H1 (cell line): Measurements from ENCODE around the gene TSC22D4. TPM values are rescaled to one million over a fixed set of nuclear protein-coding genes. Genes with fewer than 3 reads are reported as not detected.

Experiments
- CTCF ChIA-PET: fragments of 300-600 bp; sonication (Branson Sonifier 250); formaldehyde crosslinking; loops from one replicate; lab custom pipeline; 2021; ENCODE audit not compliant: partially characterized antibody; lab: Charles Lee
- POLR2A ChIA-PET: fragments of 300-600 bp; sonication (Branson Sonifier 250); formaldehyde crosslinking; loops from one replicate; lab custom pipeline; 2021; ENCODE audit warnings: inconsistent platforms; ENCODE audit not compliant: partially characterized antibody; lab: Charles Lee
- DNase-seq, 2 experiments: peaks; one replicate each; pipeline versions ENCODE4 v3.0.0 to v3.0.0-alpha.2; 2010 to 2022; ENCODE audit warnings: low spot score in 2 of 2, low read depth in 1 of 2, mixed read lengths in 1 of 2
- FAIRE-seq: peaks from 2 replicates; lab custom pipeline; 2011; peaks lifted over from hg19 to GRCh38; lab: Jason Lieb, UNC
- H2AFZ ChIP-seq: 2 replicates; pipeline ENCODE4 v1.8.1; 2012; ENCODE audit warnings: low read length, inconsistent platforms
- H2AK5ac ChIP-seq: 2 replicates; pipeline ENCODE4 v1.6.1; 2013; ENCODE audit warnings: low read depth, low read length
- H2BK120ac ChIP-seq: replicated peaks from 2 replicates; pipeline ENCODE3; 2013; ENCODE audit warnings: low read depth, low read length, inconsistent platforms
- H2BK12ac ChIP-seq: 2 replicates; pipeline ENCODE4 v1.6.1; 2013; ENCODE audit warnings: low read depth, low read length
- H2BK15ac ChIP-seq: 2 replicates; pipeline ENCODE4 v1.6.1; 2013; ENCODE audit warnings: low read length
- H2BK20ac ChIP-seq: 2 replicates; pipeline ENCODE4 v1.6.1; 2013; ENCODE audit warnings: low read length
- H2BK5ac ChIP-seq: 2 replicates; pipeline ENCODE4 v1.6.1; 2013; ENCODE audit warnings: low read depth, low read length
- H3K14ac ChIP-seq: 2 replicates; pipeline ENCODE4 v1.6.1; 2013; ENCODE audit warnings: inconsistent platforms; ENCODE audit not compliant: insufficient read length
- H3K18ac ChIP-seq: 2 replicates; pipeline ENCODE4 v1.6.1; 2013; ENCODE audit warnings: low read length; ENCODE audit errors: extremely low read depth
- H3K23ac ChIP-seq: 2 replicates; pipeline ENCODE4 v1.6.1; 2013; ENCODE audit warnings: inconsistent platforms; ENCODE audit not compliant: insufficient read length
- H3K23me2 ChIP-seq: 2 replicates; pipeline ENCODE4 v1.6.1; 2013; ENCODE audit warnings: low read depth, low read length
- H3K27ac ChIP-seq: 2 replicates; pipeline ENCODE4 v1.6.1; 2011; ENCODE audit warnings: low read depth, low read length, inconsistent platforms
- H3K27me3 ChIP-seq, 4 experiments: replicated peaks in 1 of 4; 1 replicate in 1 of 4; 2 replicates in 3 of 4; pipeline versions ENCODE4 v1.6.1 to v1.8.1; 2011 to 2013; ENCODE audit warnings: low read length in 3 of 4, mild to moderate bottlenecking in 3 of 4, inconsistent platforms in 2 of 4, mixed read lengths in 2 of 4, moderate library complexity in 1 of 4; ENCODE audit not compliant: control insufficient read depth in 3 of 4, insufficient read depth in 3 of 4; ENCODE audit errors: extremely low read depth in 1 of 4
- H3K36me3 ChIP-seq, 4 experiments: 2 replicates each; pipeline versions ENCODE4 v1.6.1 to v1.8.1; 2011 to 2013; ENCODE audit warnings: mild to moderate bottlenecking in 4 of 4, low read length in 3 of 4, moderate library complexity in 2 of 4, control low read depth in 1 of 4, inconsistent platforms in 1 of 4; ENCODE audit not compliant: insufficient read depth in 4 of 4, control insufficient read depth in 2 of 4
- H3K4ac ChIP-seq: replicated peaks from 2 replicates; pipeline ENCODE3; 2013; ENCODE audit warnings: low read length, low read depth, mixed read lengths, inconsistent platforms; ENCODE audit not compliant: insufficient read length
- H3K4me1 ChIP-seq, 4 experiments: replicated peaks in 1 of 4; 1 replicate in 1 of 4; 2 replicates in 3 of 4; pipeline versions ENCODE4 v1.6.1 to v1.8.1; 2011 to 2013; ENCODE audit warnings: low read length in 3 of 4, inconsistent platforms in 2 of 4, mixed read lengths in 1 of 4; ENCODE audit not compliant: insufficient read depth in 4 of 4, control insufficient read depth in 3 of 4
- H3K4me2 ChIP-seq, 2 experiments: 2 replicates each; pipeline versions ENCODE4 v1.6.1 to v1.8.1; 2011 to 2013; ENCODE audit warnings: low read depth in 2 of 2, low read length in 2 of 2, control low read depth in 1 of 2, inconsistent platforms in 1 of 2, mild to moderate bottlenecking in 1 of 2; ENCODE audit not compliant: insufficient read depth in 1 of 2
- H3K4me3 ChIP-seq, 4 experiments: fragments of 200-600, 300-600 bp in 1 of 4; sonication (generic), shearing (Covaris generic), sonication (Bioruptor Twin) in 1 of 4; 2 replicates each; pipeline versions ENCODE4 v1.5.1 to v1.8.1; 2011 to 2016; ENCODE audit warnings: low read length in 4 of 4, low read depth in 3 of 4, control low read depth in 2 of 4, inconsistent platforms in 2 of 4, mild to moderate bottlenecking in 2 of 4, mixed read lengths in 1 of 4, moderate library complexity in 1 of 4; ENCODE audit not compliant: insufficient read depth in 2 of 4; ENCODE audit errors: extremely low read depth in 1 of 4
- H3K56ac ChIP-seq: replicated peaks from 2 replicates; pipeline ENCODE3; 2013; ENCODE audit warnings: low read depth, mild to moderate bottlenecking, mixed read lengths, low read length, inconsistent platforms; ENCODE audit not compliant: insufficient read length
- H3K79me1 ChIP-seq: 2 replicates; pipeline ENCODE4 v1.6.1; 2013; ENCODE audit warnings: low read depth, low read length, control low read depth
- H3K79me2 ChIP-seq, 2 experiments: 2 replicates each; pipeline versions ENCODE4 v1.6.1 to v1.8.1; 2012 to 2013; ENCODE audit warnings: low read length in 2 of 2, mild to moderate bottlenecking in 2 of 2, inconsistent platforms in 1 of 2; ENCODE audit not compliant: insufficient read depth in 2 of 2, control insufficient read depth in 1 of 2
- H3K9ac ChIP-seq, 4 experiments: replicated peaks in 1 of 4; 1 replicate in 1 of 4; 2 replicates in 3 of 4; pipeline versions ENCODE4 v1.6.1 to v1.8.1; 2011 to 2013; ENCODE audit warnings: low read depth in 3 of 4, low read length in 3 of 4, control low read depth in 2 of 4, mild to moderate bottlenecking in 2 of 4, moderate library complexity in 2 of 4, inconsistent platforms in 1 of 4; ENCODE audit errors: extremely low read depth in 1 of 4
- H3K9me3 ChIP-seq, 2 experiments: 2 replicates each; pipeline versions ENCODE4 v1.6.1 to v1.8.1; 2012 to 2013; ENCODE audit warnings: mild to moderate bottlenecking in 2 of 2, moderate library complexity in 2 of 2, control low read depth in 1 of 2, inconsistent platforms in 1 of 2, low read depth in 1 of 2, low read length in 1 of 2, mixed read lengths in 1 of 2; ENCODE audit not compliant: insufficient read depth in 2 of 2
- H4K20me1 ChIP-seq, 2 experiments: replicated peaks in 1 of 2; 2 replicates each; pipeline versions ENCODE3 to v1.8.1; 2011 to 2013; ENCODE audit warnings: inconsistent platforms in 2 of 2, low read length in 2 of 2, mild to moderate bottlenecking in 1 of 2; ENCODE audit not compliant: insufficient read depth in 2 of 2, control insufficient read depth in 1 of 2
- H4K5ac ChIP-seq: 2 replicates; pipeline ENCODE4 v1.6.1; 2013; ENCODE audit warnings: low read length, low read depth, mixed read lengths, inconsistent platforms; ENCODE audit not compliant: insufficient read length
- H4K8ac ChIP-seq: 2 replicates; pipeline ENCODE4 v1.8.0; 2013; ENCODE audit warnings: mild to moderate bottlenecking, moderate library complexity, low read length, inconsistent platforms; ENCODE audit not compliant: insufficient read depth; ENCODE audit errors: extremely low read depth
- H4K91ac ChIP-seq: replicated peaks from 2 replicates; pipeline ENCODE3; 2013; ENCODE audit warnings: low read length, mixed read lengths, inconsistent platforms; ENCODE audit not compliant: insufficient read length
- ASH2L ChIP-seq: fragments of 200-600, 300-600 bp; sonication (generic); IDR thresholded peaks from one replicate; pipeline ENCODE4 v1.7.1; 2017; ENCODE audit warnings: low read length
- CHD2 ChIP-seq: IDR thresholded peaks from 2 replicates; pipeline ENCODE4 v1.6.1; 2012; ENCODE audit warnings: low read length, improper control_type of control experiment
- E2F6 ChIP-seq: IDR thresholded peaks from 2 replicates; pipeline ENCODE4 v1.6.1; 2012; ENCODE audit warnings: inconsistent platforms
- EP300 ChIP-seq, 2 experiments: IDR thresholded peaks; 1 replicate in 1 of 2; 2 replicates in 1 of 2; pipeline ENCODE4 v1.6.1; 2011 to 2012; ENCODE audit warnings: low read depth in 2 of 2, low read length in 2 of 2, mild to moderate bottlenecking in 2 of 2, borderline replicate concordance in 1 of 2, inconsistent platforms in 1 of 2, moderate library complexity in 1 of 2
- JUN ChIP-seq: IDR thresholded peaks from 2 replicates; pipeline ENCODE4 v1.6.1; 2011; ENCODE audit warnings: low read depth, mild to moderate bottlenecking, improper control_type of control experiment, low read length
- MAX ChIP-seq: IDR thresholded peaks from 2 replicates; pipeline ENCODE4 v1.6.1; 2012; ENCODE audit warnings: inconsistent platforms
- PHF8 ChIP-seq: fragments of 200-600 bp; sonication (generic); conservative IDR thresholded peaks from 2 replicates; pipeline ENCODE4 v1.7.1; 2012; ENCODE audit warnings: low read depth, mild to moderate bottlenecking, inconsistent platforms, low read length, moderate library complexity
- RAD21 ChIP-seq, 2 experiments: IDR thresholded peaks in 1 of 2; conservative IDR thresholded peaks in 1 of 2; 2 replicates each; pipeline ENCODE4 v1.6.1; 2011; ENCODE audit warnings: low read depth in 2 of 2, low read length in 2 of 2, improper control_type of control experiment in 1 of 2, inconsistent platforms in 1 of 2, mild to moderate bottlenecking in 1 of 2, moderate library complexity in 1 of 2
- RBBP5 ChIP-seq: IDR thresholded peaks from 2 replicates; pipeline ENCODE4 v1.7.1; 2012; ENCODE audit warnings: low read depth, mild to moderate bottlenecking, inconsistent platforms, low read length, moderate library complexity, borderline replicate concordance
- WGBS, 2 experiments: shearing (Covaris generic) in 1 of 2; methylation state at CpG; one replicate each; pipeline versions ENCODE4 v1.1.6 to v1.1.7; 2013 to 2015; ENCODE audit warnings: low lambda C conversion rate in 2 of 2, mixed read lengths in 2 of 2, inconsistent platforms in 1 of 2, low coverage in 1 of 2, missing lambda C conversion rate in 1 of 2; ENCODE audit not compliant: insufficient replicate concordance in 2 of 2, insufficient coverage in 1 of 2, insufficient read length in 1 of 2; ENCODE audit errors: extremely low coverage in 1 of 2, missing lambda C conversion rate in 1 of 2; 5-methylcytosine and 5-hydroxymethylcytosine counted together
- polyA plus RNA-seq, 7 experiments: library from polyadenylated mRNA; depleted of rRNA in 3 of 7; stranded (reverse) in 5 of 7; unstranded in 2 of 7; fragments of >200 nt in 5 of 7; fragments of 200-250 nt in 2 of 7; gene quantifications; 1 replicate in 5 of 7; 2 replicates in 1 of 7; 4 replicates in 1 of 7; pipeline versions ENCODE4 v1.2.1 to v1.2.3, GENCODE V29; 2011 to 2013; ENCODE audit warnings: missing spikeins in 2 of 7, mixed read lengths in 2 of 7
- total RNA-seq: library from RNA; stranded (reverse); fragmentation: NEBNext Ultra II Directional; extraction: Animal tissue kit (Norgen Biotek cat#: 25700); gene quantifications from 2 replicates; pipeline ENCODE4 v1.2.1, GENCODE V29; 2021

The TSC22D4 gene
- total and polyA plus RNA-seq, 2 of the 8 experiments (the other 6 are each of a cell fraction or from before 2014, with no cell fraction given) = 13.2 to 20.3 TPM

GRCh38 chr7:100418930-100419659 is 59.9 kb downstream of the TSC22D4 start:
- FAIRE-seq = no peak
- DNase-seq = no peak
- no peak overlapping the region for H3K27ac ChIP-seq
- no peak overlapping the region for H3K4me2 ChIP-seq
- no peaks in the 10 kb centered on the region for H3K79me2 ChIP-seq
- no peaks in the 10 kb centered on the region for H3K23me2 ChIP-seq
- H2BK5ac ChIP-seq = no peak overlapping the region
- no peak overlapping the region for H3K14ac ChIP-seq
- 75% methylated on average over 1 of the region's 1 CpG; no CpG with 5 or more reads in 1 of the 2 experiments for WGBS, 2 experiments
- H3K23ac ChIP-seq = no peak overlapping the region
- no peak overlapping the region for H4K91ac ChIP-seq
- H3K4me3 ChIP-seq = no peak overlapping the region
- H3K18ac ChIP-seq = no peak overlapping the region
- H2AK5ac ChIP-seq = no peak overlapping the region
- H3K4me1 ChIP-seq = no peaks in the 10 kb centered on the region
- no peak overlapping the region for H4K5ac ChIP-seq
- no peak overlapping the region for H3K56ac ChIP-seq
- H2BK20ac ChIP-seq = no peak overlapping the region
- no peaks in the 10 kb centered on the region for H3K27me3 ChIP-seq
- H2BK15ac ChIP-seq = no peak overlapping the region
- H2BK120ac ChIP-seq = no peak overlapping the region
- CTCF ChIA-PET = interaction anchor here (0.8 to 4.2 kb wide), 3 partner anchors 11 to 32 kb away, joined by 3 to 17 read pairs (median 7); no protein-coding TSS in a partner anchor
- no peak overlapping the region for H2BK12ac ChIP-seq
- POLR2A ChIA-PET = interaction anchor here (1.0 to 2.6 kb wide), 2 partner anchors 10 to 38 kb away, joined by 3 to 15 read pairs; partner anchors contain the start of genes MEPCE and ZCWPW1
- no peak overlapping the region for H2AFZ ChIP-seq
- H3K36me3 ChIP-seq = no peaks in the 10 kb centered on the region
- H3K4ac ChIP-seq = no peak overlapping the region
- H3K79me1 ChIP-seq = no peaks in the 10 kb centered on the region
- H4K8ac ChIP-seq = no peak overlapping the region
- no peaks in the 10 kb centered on the region for H3K9me3 ChIP-seq
- H3K9ac ChIP-seq = no peak overlapping the region
- TF ChIP-seq RAD21 (IDR thresholded peaks at IDR 0.05 in 1 of 2, conservative IDR thresholded peaks at IDR 0.05 in 1 of 2; ENCODE audit: low read depth in 2 of 2, low read length in 2 of 2) = no peak
- no peak for TF ChIP-seq E2F6
- no peak for TF ChIP-seq CHD2
- TF ChIP-seq PHF8 = no peak
- TF ChIP-seq MAX = no peak
- TF ChIP-seq JUN = no peak
- TF ChIP-seq ASH2L = no peak
- TF ChIP-seq EP300 (IDR thresholded peaks at IDR 0.05; ENCODE audit: borderline replicate concordance in 1 of 2, low read depth in 2 of 2, low read length in 2 of 2) = no peak
- TF ChIP-seq RBBP5 = no peak
- no peaks in the 10 kb centered on the region for H4K20me1 ChIP-seq
